Caco-2 (cell line): Measurements from ENCODE around the gene GPR39. TPM values are rescaled to one million over a fixed set of nuclear protein-coding genes. Genes with fewer than 3 reads are reported as not detected.

Experiments
- BruUV-seq: library from RNA; stranded (reverse); fragments of 400-500 nt; replicated peaks from 2 replicates; lab custom pipeline; 2021; lab: Mats Ljungman, UMichigan
- CTCF ChIA-PET: fragments of 300-600 bp; sonication (Branson Sonifier 250); formaldehyde crosslinking; loops from one replicate; lab custom pipeline; 2022; ENCODE audit warnings: antibody characterized with exemption; lab: Charles Lee
- POLR2A ChIA-PET: fragments of 300-600 bp; sonication (Branson Sonifier 250); formaldehyde crosslinking; loops from one replicate; lab custom pipeline; 2022; ENCODE audit warnings: antibody characterized with exemption; lab: Charles Lee
- DNase-seq, 2 experiments: peaks; one replicate each; pipeline versions ENCODE4 v3.0.0 to v3.0.0-alpha.2; 2020 to 2022
- H3K27me3 ChIP-seq: replicated peaks from 2 replicates; pipeline ENCODE4 v1.6.0; 2011; ENCODE audit warnings: low read length; ENCODE audit not compliant: control insufficient read depth, insufficient read depth
- H3K36me3 ChIP-seq: 2 replicates; pipeline ENCODE4 v1.5.1; 2011; ENCODE audit warnings: low read length; ENCODE audit not compliant: control insufficient read depth, insufficient read depth
- H3K4me1 ChIP-seq: fragments of 250-450 bp; sonication (Bioruptor Pico); 2 replicates; pipeline ENCODE4 v1.5.1; 2020; ENCODE audit warnings: mild to moderate bottlenecking
- H3K4me3 ChIP-seq: 2 replicates; pipeline ENCODE4 v1.5.1; 2011; ENCODE audit warnings: low read depth, mild to moderate bottlenecking, control low read depth, low read length
- H3K9me3 ChIP-seq: fragments of 250-450 bp; sonication (Bioruptor Pico); 2 replicates; pipeline ENCODE4 v1.5.1; 2020; ENCODE audit warnings: mild to moderate bottlenecking, moderate library complexity
- H3K27ac Mint-ChIP-seq: one replicate; pipeline ENCODE4 v1.8.0; 2022; ENCODE audit warnings: mixed read lengths; ENCODE audit not compliant: unreplicated experiment
- H3K27me3 Mint-ChIP-seq: one replicate; pipeline ENCODE4 v1.8.0; 2022; ENCODE audit warnings: mixed read lengths; ENCODE audit not compliant: insufficient read depth, unreplicated experiment
- H3K36me3 Mint-ChIP-seq: one replicate; pipeline ENCODE4 v1.8.0; 2022; ENCODE audit warnings: mild to moderate bottlenecking, mixed read lengths; ENCODE audit not compliant: insufficient read depth, unreplicated experiment
- H3K4me1 Mint-ChIP-seq: one replicate; pipeline ENCODE4 v1.8.0; 2022; ENCODE audit warnings: low read depth, mixed read lengths; ENCODE audit not compliant: unreplicated experiment
- H3K4me3 Mint-ChIP-seq: one replicate; pipeline ENCODE4 v1.8.0; 2022; ENCODE audit warnings: mild to moderate bottlenecking, moderate library complexity, mixed read lengths; ENCODE audit not compliant: unreplicated experiment
- H3K9me3 Mint-ChIP-seq: one replicate; pipeline ENCODE4 v1.8.0; 2022; ENCODE audit warnings: mixed read lengths; ENCODE audit not compliant: unreplicated experiment
- intact Hi-C: fragments of 100-400 bp; cut with micrococcal nuclease; formaldehyde crosslinking; loops from one replicate; pipeline ENCODE4 v1.10.0; 2022; ENCODE audit not compliant: unreplicated experiment
- total RNA-seq: library from RNA; stranded (reverse); gene quantifications from 2 replicates; pipeline ENCODE4 v1.2.3, GENCODE V29; 2022
- TF ChIP-seq, protein P1 (sequence below), 2 experiments: fragments of 200-600 bp in 1 of 2; IDR thresholded peaks; 1 replicate in 1 of 2; 2 replicates in 1 of 2; pipeline versions ENCODE4 v1.5.1 to v1.8.0; 2011 to 2022; ENCODE audit warnings: antibody characterized with exemption in 1 of 2, control low read depth in 1 of 2, inconsistent platforms in 1 of 2, low read depth in 1 of 2, low read length in 1 of 2, mild to moderate bottlenecking in 1 of 2, moderate library complexity in 1 of 2; ENCODE audit not compliant: insufficient read depth in 1 of 2, severe bottlenecking in 1 of 2, unreplicated experiment in 1 of 2

Gene GPR39
- total RNA-seq, 1 experiment from 2014 or later, result 26.8 TPM

DNA sequence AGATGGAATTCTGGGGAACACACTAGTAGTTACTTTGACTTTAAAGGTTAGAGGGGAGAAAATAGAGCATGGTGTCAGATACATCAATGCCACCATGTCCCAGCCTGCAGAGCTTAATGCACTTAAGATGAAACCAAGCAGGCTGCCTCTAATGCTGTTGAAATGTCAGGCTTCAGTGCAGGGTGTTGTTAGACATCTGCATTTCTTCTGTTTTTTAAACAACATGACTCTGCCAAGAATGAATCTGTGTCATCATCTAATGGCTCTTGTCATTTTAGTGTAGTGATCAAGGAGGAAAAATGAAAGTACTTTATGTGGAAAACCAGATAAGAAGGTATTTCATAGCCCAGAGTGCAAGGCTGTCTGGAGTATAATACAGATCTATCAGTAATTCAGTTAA, 223.5 kb downstream of the GPR39 start:
- H3K36me3 Mint-ChIP-seq, result peaks cover 8% of the 10 kb centered on the region
- TF ChIP-seq, protein P1, sequence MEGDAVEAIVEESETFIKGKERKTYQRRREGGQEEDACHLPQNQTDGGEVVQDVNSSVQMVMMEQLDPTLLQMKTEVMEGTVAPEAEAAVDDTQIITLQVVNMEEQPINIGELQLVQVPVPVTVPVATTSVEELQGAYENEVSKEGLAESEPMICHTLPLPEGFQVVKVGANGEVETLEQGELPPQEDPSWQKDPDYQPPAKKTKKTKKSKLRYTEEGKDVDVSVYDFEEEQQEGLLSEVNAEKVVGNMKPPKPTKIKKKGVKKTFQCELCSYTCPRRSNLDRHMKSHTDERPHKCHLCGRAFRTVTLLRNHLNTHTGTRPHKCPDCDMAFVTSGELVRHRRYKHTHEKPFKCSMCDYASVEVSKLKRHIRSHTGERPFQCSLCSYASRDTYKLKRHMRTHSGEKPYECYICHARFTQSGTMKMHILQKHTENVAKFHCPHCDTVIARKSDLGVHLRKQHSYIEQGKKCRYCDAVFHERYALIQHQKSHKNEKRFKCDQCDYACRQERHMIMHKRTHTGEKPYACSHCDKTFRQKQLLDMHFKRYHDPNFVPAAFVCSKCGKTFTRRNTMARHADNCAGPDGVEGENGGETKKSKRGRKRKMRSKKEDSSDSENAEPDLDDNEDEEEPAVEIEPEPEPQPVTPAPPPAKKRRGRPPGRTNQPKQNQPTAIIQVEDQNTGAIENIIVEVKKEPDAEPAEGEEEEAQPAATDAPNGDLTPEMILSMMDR (IDR thresholded peaks at IDR 0.05; ENCODE audit: insufficient read depth in 1 of 2, low read depth in 1 of 2, low read length in 1 of 2, severe bottlenecking in 1 of 2, unreplicated experiment in 1 of 2), result no peak
- Histone ChIP-seq H3K4me3 (no peak overlapping the region), H3K4me1 (peaks cover 14% of the 10 kb centered on the region), H3K36me3 (no peaks in the 10 kb centered on the region; the same call in 1 of the 2 replicates), H3K27me3 (no peaks in the 10 kb centered on the region), H3K9me3 (no peaks in the 10 kb centered on the region)
- CTCF ChIA-PET, result no interaction called here
- peaks cover 25% of the 10 kb centered on the region for H3K4me1 Mint-ChIP-seq
- DNase-seq, result no peak
- no peak overlapping the region for H3K4me3 Mint-ChIP-seq
- intact Hi-C loops, result no loop called here
- H3K9me3 Mint-ChIP-seq, result no peaks in the 10 kb centered on the region
- no TSS peak for BruUV-seq
- H3K27ac Mint-ChIP-seq, result no peak overlapping the region
- POLR2A ChIA-PET, result no interaction called here
- no peaks in the 10 kb centered on the region for H3K27me3 Mint-ChIP-seq

DNA sequence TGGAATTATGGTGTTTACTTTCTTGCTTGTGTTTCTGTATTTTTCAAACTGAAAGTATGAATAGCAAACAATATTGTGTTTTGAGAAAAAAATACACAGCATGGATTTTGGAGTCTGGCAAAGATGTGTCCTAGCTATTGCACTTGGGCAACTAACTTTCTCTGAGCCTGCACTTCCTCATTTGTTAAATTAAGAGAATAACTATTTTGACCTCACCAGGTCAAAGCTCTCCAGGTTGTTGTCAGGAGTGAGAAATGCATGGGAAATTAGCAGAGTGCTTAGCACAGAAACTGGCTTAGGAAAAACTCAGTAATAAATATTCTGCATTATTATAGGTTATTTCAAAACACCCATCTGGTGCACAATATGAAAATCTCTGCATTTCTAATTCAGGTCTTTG, 225.2 kb downstream of the GPR39 start:
- Mint-ChIP-seq H3K27ac (no peak overlapping the region), H3K27me3 (no peaks in the 10 kb centered on the region), H3K4me3 (no peak overlapping the region), H3K36me3 (peaks cover 16% of the 10 kb centered on the region), H3K9me3 (no peaks in the 10 kb centered on the region), H3K4me1 (peaks cover 25% of the 10 kb centered on the region)
- intact Hi-C loops, result loop anchor here (1.0 to 2.0 kb wide), 2 partner anchors 10 to 53 kb away; no protein-coding TSS in a partner anchor
- no peaks in the 10 kb centered on the region; the same call in 1 of the 2 replicates for H3K36me3 ChIP-seq
- DNase-seq, result no peak
- TF ChIP-seq, protein P1 (IDR thresholded peaks at IDR 0.05; ENCODE audit: insufficient read depth in 1 of 2, low read depth in 1 of 2, low read length in 1 of 2, severe bottlenecking in 1 of 2, unreplicated experiment in 1 of 2), result no peak
- H3K9me3 ChIP-seq, result no peaks in the 10 kb centered on the region
- peaks cover 14% of the 10 kb centered on the region for H3K4me1 ChIP-seq
- POLR2A ChIA-PET, result no interaction called here
- H3K27me3 ChIP-seq, result no peaks in the 10 kb centered on the region
- BruUV-seq, result no TSS peak
- CTCF ChIA-PET, result interaction anchor here (1.0 kb wide), 2 partner anchors 217 to 293 kb away, joined by 3 read pairs; no protein-coding TSS in a partner anchor
- H3K4me3 ChIP-seq, result no peak overlapping the region

- no peak overlapping the region for H3K4me3 ChIP-seq
- H3K4me1 Mint-ChIP-seq, result peaks cover 25% of the 10 kb centered on the region
- peak in 1 of 2 experiments; percentile 41 for DNase-seq
- no TSS peak for BruUV-seq
- H3K36me3 ChIP-seq, result no peaks in the 10 kb centered on the region; the same call in 1 of the 2 replicates
- H3K27me3 Mint-ChIP-seq, result no peaks in the 10 kb centered on the region
- ChIA-PET POLR2A (no interaction called here), CTCF (interaction anchor here (0.6 to 1.0 kb wide), 5 partner anchors 27 to 309 kb away, joined by 3 to 5 read pairs (median 4); partner anchors contain the start of gene LYPD1)
- H3K4me3 Mint-ChIP-seq, result no peak overlapping the region
- H3K9me3 Mint-ChIP-seq, result no peaks in the 10 kb centered on the region
- TF ChIP-seq, protein P1 (IDR thresholded peaks at IDR 0.05; ENCODE audit: insufficient read depth in 1 of 2, low read depth in 1 of 2, low read length in 1 of 2, severe bottlenecking in 1 of 2, unreplicated experiment in 1 of 2), result no peak
- no peak overlapping the region for H3K27ac Mint-ChIP-seq
- H3K4me1 ChIP-seq, result peaks cover 14% of the 10 kb centered on the region
- intact Hi-C loops, result loop anchor here (1.0 to 2.0 kb wide), 2 partner anchors 10 to 54 kb away; no protein-coding TSS in a partner anchor
- H3K36me3 Mint-ChIP-seq, result peaks cover 16% of the 10 kb centered on the region
- H3K27me3 ChIP-seq, result no peaks in the 10 kb centered on the region
- no peaks in the 10 kb centered on the region for H3K9me3 ChIP-seq
Measured at GRCh38 chr2:132642415-132642814, 225.8 kb downstream of the GPR39 start.
